ENCODE data around the gene ZNF474.
"Not testable (repeated sequence)": the region's sequence is repeated elsewhere in the genome, so short reads cannot be mapped to it uniquely, and the experiment has no call there.

The ZNF474 gene

GRCh38 chr5:122129306-122129705 is at the start of gene ZNF474:
Gene ZNF474 (plus strand): TSS chr5:122129546. CDS start chr5:122151991, 22,445 bp downstream.
- DNase-seq: no peak

- no peak for DNase-seq
These were observed 47.8 kb upstream of the ZNF474 start for GRCh38 chr5:122081541-122081940.

DNA sequence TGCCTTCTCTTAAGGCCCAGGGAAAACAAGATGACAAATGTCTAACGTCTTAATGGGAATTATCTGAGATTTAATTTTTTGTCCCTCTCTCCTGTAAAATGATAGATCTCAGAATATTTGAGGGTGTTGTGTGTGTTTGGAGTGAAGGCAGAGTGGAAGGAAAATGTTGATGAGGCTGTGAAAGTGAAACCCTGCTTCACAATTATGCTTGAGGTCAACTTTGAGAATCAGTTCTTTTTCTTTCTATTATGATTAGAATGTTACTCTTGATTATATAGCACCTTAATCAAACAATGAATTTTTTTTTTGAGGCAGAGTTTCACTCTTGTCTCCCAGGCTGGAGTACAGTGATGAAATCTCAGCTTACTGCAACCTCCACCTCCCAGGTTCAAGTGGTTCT is 45.8 kb upstream of the ZNF474 start:
- DNase-seq: no peak

- DNase-seq: no peak
These were observed 44.3 kb upstream of the ZNF474 start for GRCh38 chr5:122085041-122085440.

GRCh38 chr5:122089096-122090013 is 40.0 kb upstream of the ZNF474 start:
- DNase-seq: no peak

DNA sequence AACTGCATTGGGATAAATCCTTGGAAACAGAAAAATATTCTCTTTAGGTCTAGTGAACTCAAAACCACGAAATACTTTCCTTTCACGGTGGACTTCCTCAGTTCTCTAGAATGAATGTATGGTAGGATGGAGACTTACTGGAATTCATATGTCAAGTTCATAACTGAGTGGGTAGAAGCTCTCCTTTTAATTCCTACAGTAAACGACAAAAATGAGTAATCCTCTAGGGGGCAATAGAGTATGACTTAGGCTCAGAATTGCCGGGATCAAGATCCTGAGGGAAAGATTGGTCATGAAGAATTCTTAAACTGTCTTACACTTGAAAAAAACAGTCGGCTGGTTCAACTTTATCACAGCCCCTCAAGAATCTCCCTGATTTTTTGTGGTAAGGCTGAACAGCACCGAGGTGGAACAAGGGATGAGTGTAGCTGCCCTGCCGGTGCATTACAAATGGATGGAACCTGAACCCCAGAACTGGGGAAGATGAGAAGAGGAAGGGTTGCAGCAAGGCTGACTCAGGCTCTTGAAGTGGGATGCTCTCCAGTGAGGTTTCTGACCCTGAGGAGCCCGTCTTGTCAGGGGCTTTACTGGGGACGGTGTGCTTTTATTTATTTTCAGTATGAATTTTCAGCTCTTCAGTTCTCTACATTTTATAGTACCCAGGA is 37.3 kb upstream of the ZNF474 start:
- DNase-seq: no peak

DNA sequence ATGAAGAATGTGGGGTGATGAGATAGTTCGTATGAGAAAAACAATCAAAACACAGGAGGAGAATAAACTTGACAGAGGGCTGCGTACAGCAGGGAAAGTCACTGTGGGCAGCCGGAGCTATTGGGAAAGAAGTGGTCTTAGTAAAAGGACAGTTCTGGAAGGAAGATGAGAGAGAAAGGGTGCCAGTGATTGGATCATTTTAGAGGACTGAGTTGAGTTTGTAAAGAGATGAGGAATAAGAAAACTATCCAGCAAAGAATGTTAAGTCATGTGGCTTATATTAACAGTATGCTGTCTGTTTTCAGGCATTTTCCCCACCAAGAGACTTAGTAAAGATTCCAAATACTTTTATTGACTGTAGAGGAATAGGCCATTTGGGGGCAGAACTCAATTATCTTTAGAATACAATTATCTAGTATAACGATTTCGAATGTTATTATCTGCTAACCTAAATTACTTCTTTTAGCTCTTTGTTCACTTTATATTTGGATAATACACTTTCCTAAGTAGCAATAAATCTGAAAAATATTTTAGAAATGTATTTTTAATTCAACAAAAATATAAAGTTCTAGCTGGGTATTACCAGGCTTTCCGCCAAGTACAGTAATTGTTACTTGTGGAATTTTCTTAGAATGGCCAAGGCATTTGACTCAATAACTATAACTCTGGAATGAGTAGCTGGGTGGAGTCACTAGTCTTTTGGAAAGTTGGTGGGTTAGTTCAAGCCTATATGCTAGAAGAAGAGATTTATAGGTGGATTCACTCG is 35.7 kb upstream of the ZNF474 start:
- no peak for DNase-seq

- DNase-seq: not testable (repeated sequence)
These were observed 35.1 kb upstream of the ZNF474 start for GRCh38 chr5:122094251-122094650.

DNA sequence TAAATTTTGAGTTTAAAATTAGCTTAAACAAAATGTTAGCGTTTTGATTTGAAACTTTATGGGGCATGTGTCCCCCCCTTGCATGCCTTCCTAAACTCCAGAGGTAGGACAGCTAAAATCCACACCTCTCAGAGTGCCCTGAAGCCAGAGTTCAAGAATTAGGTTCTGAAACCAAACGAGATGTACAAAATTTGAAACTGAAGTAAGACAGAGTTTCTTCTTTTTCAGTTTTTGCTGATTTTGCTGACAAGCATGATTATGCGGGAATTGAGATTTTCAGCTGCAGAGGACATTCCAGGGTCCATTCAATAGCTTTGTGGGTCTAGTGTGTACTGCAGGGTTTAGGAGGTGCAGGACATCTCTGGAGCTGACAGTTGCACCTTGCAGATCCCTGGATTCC is 34.2 kb upstream of the ZNF474 start:
- DNase-seq: no peak

DNA sequence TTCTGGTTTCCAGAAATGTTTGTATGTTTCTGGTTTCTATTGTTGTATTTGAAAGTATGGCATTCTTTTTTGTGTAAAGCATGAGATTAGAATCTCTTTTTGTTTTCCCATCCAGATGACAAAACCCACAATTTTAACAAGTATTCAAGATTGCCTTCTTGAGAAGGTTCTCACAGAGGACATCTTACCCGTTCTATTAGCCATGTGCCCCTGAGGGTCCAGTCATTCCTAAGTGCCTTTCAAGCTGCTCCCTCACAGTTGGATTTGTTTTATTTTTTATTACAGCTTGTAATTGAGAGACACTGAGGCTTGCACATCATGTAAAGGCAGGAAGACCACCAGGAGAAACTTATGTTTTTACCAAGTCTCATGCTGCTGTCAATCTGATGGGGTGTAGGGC is 32.0 kb upstream of the ZNF474 start:
- no peak for DNase-seq

- no peak for DNase-seq
These were observed 30.1 kb upstream of the ZNF474 start for GRCh38 chr5:122099060-122099790.

GRCh38 chr5:122101636-122102285 is 27.6 kb upstream of the ZNF474 start:
- DNase-seq: no peak

- DNase-seq: no peak
These were observed 26.5 kb upstream of the ZNF474 start for GRCh38 chr5:122102825-122103224.

- no peak for DNase-seq
These were observed 23.4 kb upstream of the ZNF474 start for GRCh38 chr5:122105909-122106308.

- no peak for DNase-seq
These were observed 22.3 kb upstream of the ZNF474 start for GRCh38 chr5:122107016-122107415.

DNA sequence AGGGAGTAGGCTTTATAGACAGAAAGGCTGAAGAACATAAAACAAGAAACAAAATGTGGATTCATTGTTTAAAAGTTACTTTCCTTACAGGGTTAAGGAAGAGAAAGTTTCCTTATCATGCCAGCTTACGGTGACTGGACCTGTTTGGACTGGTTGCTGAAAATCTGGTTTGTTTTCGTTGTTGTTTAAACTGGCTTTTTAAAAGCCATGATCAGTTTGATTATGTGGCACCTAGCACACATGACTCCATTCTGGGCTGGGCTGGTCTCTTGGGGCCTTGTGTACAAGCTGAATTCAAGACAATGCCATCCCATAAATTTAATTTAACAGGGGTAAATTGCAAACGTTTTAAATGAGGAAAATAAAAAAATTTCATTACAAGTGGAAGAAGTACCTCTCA is 18.4 kb upstream of the ZNF474 start:
- DNase-seq: no peak

GRCh38 chr5:122111460-122111859 is 17.9 kb upstream of the ZNF474 start:
- no peak for DNase-seq

GRCh38 chr5:122112063-122112462 is 17.3 kb upstream of the ZNF474 start:
- no peak for DNase-seq

- no peak for DNase-seq
These were observed 16.4 kb upstream of the ZNF474 start for GRCh38 chr5:122112733-122113558.

DNA sequence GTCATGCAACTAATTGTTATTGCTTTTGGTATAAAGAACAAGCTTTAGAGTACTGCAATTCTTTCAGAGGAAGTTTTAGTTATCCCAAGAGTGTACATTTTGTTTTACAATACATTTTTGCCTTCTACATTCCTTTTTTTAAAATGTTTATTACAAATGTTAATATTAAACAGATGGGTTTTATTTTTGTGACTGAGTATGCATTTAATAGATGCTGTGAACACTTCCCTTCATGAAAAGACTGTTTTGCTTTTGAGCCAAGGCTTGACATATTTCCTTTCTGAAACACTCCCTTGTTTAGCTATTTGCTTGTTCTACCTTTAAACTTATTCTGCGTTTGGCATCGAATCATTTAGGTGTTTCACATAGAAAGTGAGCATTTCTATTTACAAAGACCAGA is 14.8 kb upstream of the ZNF474 start:
- no peak for DNase-seq

- no peak for DNase-seq
These were observed 10.9 kb upstream of the ZNF474 start for GRCh38 chr5:122118356-122118948.
